Activated T-cell treated with anti-CD3 and anti-CD28 coated beads, Interleukin-2, amount 50 U/mL, for 48 hours (primary cell): ENCODE data around the gene KCNJ1.

Source experiments
- DNase-seq, 2 experiments: peaks; one replicate each; pipeline ENCODE4 v3.0.0-alpha.2; 2020

Gene KCNJ1

DNA sequence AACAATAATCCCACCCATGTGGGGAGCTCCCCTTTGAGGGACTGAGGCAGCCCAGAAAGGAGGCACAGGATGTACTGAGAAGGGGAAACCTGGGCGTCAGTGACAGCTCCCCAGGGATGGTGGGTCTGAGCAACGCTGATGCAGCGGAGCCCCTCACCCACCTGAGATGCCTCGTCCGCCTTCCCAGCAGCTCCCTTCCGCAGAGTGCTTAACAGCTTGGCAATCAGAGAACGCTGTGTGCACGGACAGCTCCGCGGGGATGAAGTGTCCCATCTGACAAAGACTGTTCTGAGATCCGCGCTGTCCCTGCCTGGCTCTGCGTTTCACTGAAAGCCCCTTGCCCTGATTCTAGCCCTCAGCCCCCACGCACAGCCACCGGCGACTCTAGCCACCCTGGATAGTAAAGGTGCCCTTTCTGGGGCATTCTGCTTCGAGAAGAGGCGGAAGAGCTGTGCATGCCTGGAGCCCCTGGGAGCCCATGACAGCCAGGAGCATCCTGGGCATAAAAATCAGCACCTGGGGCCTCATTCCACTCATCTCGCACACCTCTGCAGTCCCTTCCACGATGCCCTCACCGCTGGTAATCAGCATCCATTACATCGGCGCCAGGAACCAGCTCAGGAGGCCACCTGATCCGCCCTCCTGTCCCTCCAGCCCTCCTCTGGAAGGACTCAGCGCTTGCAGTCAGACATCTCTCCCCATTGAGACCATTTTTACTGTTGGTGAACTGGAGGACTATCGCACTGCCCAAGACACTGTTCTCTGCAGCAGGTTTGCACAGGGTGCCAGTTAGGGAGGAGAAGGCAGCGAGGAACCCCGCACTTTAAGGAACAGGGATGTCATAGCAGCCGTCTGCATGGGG is 34.8 kb upstream of the KCNJ1 start:
- DNase-seq, result no peak

DNA sequence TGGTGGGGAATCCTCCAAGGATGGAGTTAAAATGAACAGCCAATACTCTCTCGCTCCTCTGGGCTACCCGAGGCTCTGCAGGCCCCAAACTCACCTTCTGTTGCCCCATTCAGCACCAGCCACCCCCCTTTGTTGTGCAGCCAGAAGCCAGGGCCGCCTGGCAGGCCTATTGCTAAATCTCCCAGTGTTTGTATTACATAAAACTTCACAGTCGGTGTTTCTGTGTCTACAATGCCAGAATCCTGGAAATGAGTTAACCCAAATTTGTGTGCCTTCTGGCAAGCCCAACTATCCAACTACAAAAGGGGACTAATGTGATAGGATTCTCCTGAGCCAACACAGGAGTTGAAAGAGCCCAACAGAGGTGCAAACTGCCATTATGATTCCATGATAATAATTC is 33.4 kb upstream of the KCNJ1 start:
- DNase-seq, result no peak

DNA sequence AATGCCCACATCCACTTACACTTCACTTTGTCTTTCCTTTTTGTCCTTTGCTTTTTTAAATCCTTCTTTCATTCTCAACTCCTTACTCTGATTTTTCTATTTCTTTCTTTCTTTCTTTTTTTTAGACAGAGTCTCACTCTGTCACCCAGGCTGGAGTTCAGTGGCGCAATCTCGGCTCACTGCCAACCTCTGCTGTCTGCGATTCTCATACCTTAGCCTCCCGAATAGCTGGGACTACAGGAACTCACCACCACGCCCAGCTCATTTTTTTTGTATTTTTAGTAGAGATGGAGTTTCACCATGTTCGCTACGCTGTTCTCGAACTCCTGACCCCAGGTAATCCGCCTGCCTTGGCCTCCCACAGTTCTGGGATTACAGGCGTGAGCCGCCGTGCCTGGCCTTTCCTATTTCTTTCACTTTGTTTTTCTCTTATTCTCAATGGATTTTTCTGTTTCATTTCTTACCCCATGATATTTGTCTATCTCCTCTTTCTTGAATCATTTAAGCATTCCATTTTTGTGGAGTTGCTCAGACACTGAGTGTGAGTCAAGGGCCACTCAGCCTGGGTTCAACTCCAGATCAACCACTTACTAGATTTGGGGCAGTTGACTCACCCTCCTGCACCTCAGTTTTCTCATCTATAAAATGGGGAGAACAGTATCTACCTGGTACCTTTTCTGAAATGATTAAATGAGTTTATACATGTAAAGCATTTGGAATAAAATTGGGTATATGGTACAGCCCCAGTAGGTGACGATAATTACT is 31.7 kb upstream of the KCNJ1 start:
- no peak for DNase-seq

DNA sequence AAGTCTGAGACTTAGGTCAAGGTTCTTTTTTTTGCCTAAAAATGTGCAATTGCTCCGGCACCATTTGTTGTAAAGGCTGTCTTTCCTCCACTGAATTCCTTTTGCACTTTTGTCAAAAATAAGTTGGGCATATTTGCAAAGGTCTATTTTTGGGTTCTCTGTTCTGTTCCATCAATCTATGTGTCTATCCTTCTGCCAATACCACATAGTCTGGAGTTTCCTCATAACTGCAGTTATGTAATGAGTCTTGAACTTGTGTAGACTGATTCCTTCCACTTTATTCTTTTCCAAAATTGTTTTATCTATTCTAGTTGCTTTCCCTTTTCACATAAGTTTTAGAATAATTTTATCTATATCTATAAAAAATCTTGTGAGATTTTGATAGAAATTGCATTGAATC is 30.7 kb upstream of the KCNJ1 start:
- DNase-seq, result no peak

DNA sequence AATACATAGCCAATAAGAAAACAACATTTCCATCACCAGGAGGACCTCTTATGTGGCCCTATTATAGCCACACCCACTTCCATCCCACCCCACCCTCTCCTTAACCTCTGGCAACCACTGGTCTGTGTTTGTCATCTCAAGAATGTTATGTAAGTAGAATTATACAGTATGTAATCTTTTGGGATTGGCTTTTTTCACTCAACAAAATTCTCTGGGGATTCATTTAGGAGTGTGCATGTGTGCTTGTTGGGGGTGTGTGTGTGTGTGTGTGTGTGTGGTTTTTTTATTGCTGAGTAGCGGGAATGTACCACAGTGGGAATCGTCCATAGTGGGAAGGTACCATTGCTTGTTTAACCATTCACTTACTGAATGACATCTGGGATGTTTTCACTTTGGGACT is 29.3 kb upstream of the KCNJ1 start:
- no peak for DNase-seq

DNA sequence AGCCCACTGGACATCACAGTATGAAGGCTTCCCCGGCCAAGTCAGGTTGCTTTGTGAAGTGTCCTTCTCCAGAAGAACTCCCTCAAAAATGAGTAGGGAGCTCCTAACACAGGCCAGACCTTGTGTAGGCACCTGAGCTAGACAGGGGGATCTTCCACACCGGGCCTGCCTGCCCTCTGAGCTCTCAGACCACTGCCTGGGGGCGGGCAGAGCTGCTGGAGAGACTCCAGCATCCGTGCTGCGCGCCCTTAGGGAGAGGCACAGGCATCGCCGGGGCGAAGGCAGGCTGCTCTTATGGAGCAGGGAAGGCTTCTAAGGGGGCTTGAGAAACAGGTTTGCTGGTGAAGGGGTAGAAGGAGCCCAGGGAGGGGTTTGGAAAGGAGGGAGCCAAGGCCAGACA is 28.4 kb upstream of the KCNJ1 start:
- DNase-seq, result no peak

DNA sequence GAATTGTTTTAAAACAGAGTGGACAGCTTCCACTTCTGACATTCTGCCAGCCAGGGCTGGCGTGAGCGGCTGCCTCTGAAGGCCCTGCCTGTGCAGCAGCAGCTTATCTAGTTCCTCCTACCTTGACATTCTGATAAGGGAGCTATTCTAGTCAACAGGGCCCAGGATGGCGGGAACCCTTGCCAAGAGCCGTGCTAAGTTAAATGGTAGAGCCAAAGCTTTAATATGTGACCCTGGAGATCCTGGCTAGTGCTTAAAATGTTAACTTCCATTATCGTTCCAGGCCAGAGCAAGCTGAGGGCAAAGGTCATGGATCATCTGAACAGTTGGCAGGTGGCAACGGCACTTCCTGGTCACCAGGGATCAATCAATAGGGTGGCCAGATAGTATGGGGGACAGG is 27.6 kb upstream of the KCNJ1 start:
- no peak for DNase-seq

DNA sequence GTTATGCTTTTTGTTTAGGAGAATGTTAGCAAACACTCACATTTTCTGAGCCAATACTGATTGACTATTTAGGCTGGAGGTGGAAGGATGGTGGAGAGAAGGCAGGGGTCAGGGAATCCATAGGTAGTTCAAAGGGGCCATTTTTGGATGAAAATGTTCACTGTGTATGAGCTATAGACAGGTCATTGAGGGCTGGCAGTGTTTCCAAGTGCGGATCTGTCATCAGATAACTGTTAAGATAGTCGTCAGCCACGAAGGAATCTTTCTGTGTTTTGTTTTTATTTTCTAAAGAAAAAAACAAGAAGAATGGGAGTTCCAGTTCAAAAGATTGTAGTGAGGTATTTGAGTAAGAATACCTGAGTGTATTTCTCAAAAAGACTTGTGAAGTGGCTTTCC is 27.2 kb upstream of the KCNJ1 start:
- DNase-seq, result no peak

DNA sequence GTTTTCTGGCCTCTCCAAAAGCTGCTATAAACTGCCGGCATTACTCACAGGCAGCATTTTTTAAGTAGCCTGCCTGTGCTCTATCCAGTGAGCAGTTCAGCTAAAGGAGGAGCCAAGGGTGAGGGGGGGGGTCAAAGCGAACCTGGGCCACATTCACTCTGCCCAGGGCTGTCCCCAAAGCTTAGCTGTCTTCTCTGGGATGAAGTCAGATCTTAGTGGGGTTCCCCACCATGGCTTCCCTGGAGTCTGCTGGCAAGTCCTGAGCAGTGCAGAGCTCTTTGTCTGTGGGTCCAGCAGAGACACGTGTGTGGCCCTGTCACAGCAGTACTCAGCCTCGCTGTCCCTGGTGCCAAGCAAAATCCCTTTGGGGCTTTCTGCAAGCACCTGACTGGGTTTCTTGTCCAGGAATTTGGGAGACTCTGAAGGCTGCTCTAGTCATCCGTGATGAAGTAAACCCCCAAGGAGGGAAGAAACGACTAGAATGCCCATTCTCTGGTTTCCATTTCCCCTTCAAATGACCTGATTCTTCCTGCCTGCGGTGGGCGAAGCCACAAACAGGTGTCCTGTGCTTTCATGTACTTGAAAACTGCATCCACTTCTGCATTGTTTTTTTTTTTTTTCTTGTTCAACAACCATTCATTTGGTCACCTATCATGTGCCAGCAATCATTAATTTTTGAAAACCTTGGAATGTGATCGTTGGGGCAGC is 26.6 kb upstream of the KCNJ1 start:
- DNase-seq, result no peak

DNA sequence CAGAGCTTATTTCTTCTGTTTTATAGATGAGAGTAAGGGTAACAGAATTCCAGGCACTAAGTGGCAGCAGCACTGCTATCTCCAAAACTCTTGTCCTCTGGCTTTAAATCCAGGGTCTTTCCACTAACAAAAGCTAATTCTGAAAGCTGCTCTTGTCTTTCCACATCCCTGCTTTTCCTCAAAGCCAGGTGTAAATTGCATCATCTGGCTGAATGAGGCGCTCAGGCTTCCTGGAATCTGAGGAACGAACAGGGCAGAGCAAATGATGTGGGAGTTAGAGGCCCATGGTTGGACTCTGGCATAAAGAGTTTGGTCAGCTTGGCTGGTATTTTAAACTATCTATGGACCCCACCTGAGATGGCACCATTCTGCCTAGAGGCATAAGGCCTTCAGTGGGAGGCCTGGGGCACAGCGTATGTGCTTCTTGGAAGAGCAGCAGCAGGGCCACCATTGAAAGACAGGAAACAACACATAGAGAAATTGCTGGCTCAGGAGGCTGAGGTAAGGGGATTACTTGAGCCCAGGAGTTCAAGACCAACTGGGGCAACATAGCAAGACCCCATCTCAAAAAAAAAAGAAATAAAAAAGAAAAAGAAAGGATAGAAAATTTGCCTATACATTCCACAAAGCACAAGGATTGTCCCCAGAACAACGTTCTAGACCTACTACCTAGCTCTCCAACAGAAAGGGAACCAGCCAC is 25.9 kb upstream of the KCNJ1 start:
- DNase-seq, result no peak

DNA sequence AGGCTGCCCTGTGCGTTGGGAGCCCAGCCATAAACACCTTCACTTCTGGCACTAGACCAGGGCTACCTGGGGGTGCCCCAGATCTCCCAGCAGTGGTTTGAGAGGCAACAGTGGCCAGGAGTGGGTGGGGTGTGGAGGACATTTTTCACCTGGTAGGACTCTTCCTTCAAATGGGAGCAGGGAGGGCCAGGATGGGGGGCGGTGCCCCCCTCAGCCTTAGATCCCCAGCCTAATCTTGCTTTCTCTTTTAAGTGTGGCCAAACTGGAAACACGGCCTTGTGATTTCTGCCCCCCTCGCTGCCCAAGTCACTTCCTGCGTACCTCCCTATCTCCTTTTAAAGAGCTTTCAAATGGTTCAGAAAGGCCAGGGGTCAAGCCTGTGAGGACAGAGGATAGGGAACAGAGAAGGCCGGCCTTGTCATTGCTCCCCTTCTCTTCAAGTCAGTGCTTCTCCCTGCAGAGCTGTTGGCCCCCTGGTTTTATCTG is 24.9 kb upstream of the KCNJ1 start:
- DNase-seq, result no peak

DNA sequence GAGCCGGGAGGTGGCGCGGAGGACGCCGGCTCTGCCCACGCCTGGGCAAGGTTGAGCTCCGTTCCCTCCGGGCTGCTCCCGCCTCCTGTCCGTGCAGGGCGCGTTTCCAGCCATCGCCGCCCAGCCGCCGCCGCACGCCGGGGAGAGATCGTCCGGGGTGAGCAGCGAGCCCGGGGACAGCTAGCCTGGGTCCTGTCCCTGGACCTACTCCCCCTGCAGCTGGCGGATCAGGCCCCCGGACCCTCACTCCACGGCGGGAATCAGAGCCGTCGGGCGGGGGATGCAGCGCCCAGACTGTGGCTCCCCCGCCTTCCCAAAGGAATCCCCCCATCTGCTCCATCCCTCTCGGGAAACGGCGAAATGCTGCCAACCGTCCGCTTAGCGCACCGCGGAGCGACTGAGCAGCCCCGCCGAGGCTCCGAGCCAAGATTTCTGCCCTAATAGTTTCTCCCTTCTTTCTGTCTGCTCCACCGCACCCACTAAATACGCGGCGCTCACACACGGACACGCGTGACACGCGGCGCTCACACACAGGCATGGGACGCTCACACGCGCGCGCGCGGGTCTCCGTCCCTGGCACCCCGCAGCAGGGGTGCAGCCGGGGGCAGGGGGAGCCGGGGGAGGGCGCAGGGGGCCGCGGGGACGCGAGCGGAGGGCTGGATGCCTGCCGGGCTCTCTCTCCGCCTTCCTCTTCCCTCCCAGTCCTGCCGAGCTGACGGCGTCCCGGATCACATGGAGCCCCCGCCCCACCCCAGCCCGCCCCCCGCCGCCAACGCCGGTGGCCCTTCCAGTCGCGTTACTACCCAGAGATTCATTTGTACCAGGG is 23.7 kb upstream of the KCNJ1 start, which contains the start of gene KCNJ5:
KCNJ5 (plus strand) TSS at position 814 of the 826 bp plus-strand sequence. CDS start 19,918 bp downstream, outside the sequence.
- peak; percentile 35 to 48 for DNase-seq

DNA sequence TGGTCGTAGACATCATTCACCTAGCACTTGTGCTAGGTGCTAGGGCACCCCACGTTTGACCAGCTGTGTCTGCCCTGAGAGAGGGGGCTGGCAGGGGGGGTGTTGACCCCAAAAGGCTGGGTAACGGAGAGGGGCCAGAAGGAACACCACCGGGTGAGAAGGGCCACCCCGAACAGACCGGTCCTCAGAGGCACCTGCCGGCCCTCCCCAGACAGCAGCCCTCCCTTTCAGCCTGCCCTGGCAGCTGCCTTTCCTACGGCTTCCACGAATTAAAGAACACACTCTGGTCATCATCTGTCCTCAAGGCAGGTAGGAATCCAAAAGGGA is 23.1 kb upstream of the KCNJ1 start:
- no peak for DNase-seq

DNA sequence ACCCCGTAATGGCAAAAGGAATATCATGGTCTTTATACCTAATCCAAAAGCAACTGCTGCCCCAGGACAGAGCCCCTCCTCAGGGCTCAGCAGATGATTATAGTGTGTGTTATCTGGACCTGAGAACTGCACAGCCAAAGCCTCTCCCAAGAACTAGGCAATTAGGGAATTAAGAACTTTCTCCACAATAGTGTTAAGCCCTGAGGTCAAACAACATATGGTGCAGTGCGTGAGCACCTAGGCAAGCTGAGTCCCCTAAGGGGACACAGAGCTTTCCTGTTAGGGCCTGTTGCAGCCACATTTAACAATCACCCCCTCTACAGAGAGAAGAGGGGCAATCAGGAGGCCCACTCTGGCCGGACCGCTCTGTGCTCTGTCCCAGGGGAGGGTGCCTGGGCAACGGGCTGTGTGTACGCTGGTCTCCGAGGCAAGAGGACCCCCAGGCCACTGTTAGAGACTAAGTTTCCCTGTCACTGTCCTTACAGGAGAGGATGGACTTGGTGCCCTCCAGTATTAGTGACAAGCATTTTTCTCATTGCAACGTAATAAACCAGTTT is 22.6 kb upstream of the KCNJ1 start:
- DNase-seq, result no peak

DNA sequence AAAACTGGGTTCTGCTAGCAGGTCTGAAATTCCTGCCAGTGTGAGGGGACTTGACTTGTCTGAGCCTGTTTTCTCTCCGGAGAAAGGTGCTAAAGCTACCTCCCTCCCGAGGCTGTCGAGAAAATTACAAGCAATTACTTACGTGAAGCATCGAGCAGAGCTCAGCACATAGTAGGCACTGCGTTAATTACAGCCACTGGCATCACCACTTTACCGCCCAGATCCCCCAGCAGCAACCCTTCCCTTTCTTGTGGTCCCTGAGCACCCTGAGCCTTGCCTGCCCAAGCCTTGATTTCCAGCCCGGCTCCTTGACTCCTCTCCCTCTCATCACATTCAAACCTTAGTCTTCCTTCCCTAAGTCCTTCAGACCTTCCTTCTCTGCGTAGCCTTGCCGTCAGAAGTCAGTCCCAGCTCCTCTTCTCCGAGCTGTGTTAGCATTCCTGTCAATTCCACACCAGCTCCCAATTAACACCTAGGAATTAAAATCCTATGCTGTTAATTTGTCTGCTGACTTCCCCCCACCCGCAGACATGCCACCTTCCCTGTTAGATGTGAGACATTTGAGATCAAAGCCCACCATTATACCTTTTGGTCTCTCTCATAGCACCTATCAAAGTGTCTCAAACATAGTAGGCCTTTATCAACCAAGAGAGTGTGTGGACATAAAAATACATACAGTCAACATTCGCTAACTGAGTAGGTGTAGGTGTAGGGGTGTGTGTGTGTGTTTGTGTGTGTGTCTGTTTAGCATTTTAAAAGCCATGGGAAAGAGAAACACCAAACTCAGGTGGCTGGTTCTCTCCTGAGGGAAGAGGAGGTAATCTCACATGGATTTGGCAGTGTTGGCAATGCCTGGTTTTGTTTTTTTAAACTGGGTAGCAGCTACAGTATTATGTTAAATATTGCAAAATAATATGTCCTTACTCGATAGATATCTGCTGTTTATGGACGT is 21.2 kb upstream of the KCNJ1 start:
- no peak for DNase-seq

DNA sequence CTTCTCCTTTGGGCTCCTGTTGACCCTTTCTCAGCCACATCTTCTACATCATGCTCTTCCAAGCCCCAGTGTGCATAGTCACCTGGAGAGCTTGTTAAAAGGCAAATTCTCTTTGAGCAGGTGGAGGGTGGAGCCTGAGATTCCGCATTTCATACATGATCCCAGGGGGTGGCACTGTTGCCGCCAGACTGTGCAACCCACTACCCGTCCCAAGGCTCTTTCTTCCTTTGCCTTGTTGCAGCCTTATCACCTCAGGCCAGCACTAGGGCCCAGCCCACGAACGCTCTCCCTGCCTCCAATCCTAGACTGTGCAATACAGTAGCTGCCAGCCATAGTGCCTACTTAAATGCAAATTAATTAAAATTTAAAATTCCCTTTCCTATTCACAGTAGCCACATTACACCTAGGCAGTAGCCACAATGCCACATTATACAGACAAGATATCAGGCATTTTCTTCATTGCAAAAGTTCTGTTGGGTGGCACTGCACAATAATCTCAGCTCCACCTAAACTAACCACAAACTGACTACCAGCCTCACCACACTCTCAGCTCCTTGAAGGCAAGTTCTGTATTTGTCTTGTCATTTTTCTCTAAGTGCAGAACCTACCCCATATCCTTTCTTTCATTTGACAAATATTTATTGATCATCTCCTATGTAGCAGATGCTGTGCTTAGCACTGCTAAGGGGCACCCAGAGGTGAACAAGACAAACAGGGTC is 19.5 kb upstream of the KCNJ1 start:
- DNase-seq, result no peak

DNA sequence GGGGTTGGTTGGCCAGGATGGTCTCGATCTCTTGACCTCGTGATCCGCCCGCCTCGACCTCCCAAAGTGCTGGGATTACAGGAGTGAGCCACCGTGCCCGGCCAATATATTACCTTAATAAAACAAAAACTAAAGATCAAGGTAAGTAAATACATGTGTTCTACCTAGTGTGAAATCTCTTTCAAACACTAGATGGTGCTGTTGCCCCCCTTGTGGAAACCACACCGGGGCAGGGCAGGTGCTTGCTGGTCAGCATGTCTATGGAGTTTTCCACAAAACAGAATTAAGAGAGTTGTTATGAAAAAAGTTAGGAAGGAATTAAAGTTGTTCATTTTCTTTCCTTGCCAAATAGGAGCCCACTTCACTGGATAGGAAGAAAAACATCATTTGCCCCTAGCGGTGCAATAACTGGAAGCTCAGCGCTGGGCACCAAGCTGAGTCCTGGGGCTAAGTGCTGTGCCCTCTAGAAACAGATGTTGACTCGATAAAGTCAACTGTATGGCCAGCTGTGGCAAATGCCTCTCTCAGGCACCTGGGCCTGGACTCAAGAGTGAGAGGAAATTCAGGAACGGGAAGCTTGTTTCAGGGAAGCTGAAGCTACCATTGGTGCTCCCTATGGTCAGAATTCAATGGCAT is 17.7 kb upstream of the KCNJ1 start:
- peak; percentile 53 to 68 for DNase-seq

DNA sequence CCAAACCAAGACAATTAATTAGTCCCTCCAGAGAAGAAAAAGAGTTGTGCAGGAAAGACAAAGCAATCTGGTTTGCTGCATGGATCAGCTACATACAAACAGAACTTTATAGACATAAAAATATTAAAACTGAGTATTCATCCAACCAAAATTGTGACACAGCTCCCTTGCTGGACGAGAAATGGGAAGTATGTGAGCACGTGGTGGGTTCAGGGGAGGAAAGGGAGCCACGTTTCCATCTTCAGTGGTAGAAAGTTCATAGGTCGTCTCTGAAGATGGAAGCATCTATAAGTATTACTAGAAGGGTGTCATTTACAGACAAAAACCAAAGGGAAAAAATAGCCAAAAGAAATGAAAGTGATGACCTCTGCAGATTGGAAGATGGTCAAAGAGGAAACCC is 17.0 kb upstream of the KCNJ1 start:
- DNase-seq, result no peak

DNA sequence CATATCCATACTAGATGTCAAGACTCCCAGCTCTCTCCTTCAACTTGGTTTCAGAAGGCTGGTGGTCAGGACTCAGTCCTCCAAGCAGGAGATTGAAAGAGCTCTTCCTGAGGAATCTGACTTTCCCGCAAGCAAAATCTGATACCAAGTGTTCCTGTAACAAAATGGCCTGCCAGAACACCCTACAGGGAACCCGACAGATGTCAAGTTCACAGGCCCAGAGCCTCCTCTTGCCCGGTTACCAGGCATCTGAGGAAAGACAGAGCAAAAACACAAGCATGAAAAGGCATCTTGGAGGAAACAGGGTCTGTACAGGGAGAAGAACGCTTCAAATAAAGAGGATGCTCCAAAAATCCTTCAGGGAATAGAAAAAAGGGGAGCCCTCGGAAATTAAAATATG is 15.4 kb upstream of the KCNJ1 start:
- DNase-seq, result no peak
